CD4-positive, alpha-beta T cell treated with Interleukin-4 for 1 hour (primary cell): ENCODE measurements around the gene GLIPR1.
A peak's percentile ranks its signal among the peaks of the same experiment; 100 is the strongest.
"Not testable (repeated sequence)": the region's sequence is repeated elsewhere in the genome, so short reads cannot be mapped to it uniquely, and the experiment has no call there.

Experiments used
- DNase-seq, 2 donors: peaks; one replicate each; pipeline ENCODE4 v3.0.0-alpha.2; 2020 to 2022

The GLIPR1 gene

DNA sequence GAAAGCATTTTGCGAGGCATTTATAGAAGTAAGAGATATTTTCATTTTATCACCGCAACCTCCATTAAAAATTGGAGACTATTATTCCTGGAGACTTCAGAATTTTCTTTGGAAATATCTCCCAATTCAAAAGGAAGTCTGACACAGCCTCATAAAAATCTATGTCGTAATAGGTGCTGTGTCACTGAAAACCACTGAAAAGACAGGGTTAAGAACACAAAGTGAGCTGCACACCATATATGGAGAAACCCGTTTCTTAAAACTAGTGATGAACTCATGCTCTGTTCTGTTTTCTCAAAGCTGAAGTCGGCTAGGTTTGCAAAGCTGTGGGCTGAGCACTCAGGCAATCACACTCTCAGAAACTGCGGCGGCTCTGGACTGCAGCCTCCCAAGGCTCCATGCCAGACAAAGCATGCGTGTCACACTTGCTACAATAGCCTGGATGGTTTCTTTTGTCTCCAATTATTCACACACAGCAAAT is at the start of gene GLIPR1:
TSS of gene GLIPR1 (plus strand) at position 287 of the 481 bp plus-strand sequence. CDS start at position 413, 126 bp downstream.
- peak; percentile 83 to 91 for DNase-seq

DNA sequence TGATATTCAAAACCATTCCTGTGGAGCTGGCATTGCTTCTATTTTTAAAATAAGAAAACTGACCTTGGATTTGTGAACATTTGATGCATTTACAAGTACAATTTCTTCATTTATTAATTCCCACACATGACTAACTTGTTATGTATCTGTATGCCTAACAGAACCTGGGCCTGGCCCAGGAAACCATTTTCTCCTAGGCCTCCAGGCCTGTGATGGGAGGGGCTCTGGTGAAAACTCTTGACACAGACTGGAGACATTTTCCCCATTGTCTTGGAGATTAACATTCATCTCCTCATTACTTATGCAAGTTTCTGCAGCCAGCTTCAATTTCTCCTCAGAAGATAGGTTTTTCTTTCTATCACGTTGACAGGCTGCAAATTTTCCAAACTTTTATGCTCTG is 47.6 kb upstream of the GLIPR1 start:
- DNase-seq, result no peak

DNA sequence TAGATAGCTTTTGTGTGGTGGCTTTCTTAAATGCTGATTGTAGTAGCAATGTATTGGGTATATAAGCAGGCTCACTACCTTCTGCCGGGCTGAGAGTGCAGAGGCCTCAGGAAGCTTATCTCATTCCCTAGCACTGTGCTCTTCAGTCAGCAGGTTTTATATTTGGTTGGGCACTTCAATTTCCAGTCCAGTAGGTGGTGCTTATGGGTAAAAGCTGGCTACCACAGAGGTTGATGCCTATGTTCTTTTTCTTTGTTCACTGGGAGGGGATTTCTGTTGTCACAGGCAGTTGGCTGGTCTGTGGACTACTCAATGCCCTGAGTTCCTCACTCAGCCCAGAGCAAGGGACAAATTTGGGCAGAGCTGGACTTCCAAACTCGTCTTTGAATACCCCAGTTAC is 43.0 kb upstream of the GLIPR1 start:
- DNase-seq, result peak; percentile 41 to 71

DNA sequence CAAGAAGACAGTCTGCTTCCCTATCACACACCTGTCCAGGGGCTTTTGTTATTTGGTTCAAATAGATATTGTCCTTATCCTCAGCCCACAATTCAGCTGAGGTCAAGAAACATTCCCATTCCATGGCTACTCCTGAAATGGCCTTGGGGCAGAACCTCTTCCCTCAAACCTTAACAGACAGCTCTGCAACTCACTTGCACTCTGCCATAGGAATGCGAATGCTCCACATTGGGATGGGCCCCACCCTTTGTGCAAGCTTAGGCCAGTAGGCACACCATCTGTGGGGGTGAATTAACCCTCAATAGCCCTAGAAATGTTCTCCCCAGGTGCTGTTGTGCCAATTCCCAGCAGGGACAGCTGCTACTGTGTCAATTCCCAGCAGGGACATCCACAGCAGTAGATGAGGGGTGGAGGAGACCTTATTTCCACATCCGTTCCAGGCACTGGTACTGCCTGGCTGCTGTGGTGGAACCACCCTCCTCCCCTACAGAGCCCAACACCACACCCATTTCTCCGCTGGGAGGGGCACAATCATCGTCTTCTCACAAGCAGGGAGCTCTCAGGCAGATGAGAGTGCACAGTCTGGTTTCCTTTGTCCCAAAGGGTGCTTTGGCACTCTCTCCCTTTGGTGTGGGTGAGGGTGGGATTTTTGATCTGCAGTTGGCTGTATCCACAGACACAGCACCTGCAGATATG is 42.3 kb upstream of the GLIPR1 start:
- DNase-seq, result peak in 1 of 2 donors; percentile 18

DNA sequence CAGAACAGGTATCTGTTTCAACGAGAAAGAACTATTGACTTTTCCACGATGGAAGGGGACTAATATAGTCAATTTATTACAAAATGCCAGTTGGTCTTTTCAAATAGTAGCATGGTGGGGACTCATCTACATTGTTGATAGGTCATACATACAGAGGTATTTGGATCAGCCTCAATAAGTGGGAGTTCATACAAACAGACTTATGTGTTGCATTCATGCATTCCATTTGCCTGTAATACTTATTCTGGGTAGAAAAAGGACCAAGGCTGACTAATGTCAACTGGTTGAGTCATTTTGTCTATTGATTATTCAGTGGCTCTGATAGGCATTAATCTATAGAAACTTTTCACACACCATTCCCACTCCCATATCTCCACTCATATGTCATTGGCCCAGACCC is 41.5 kb upstream of the GLIPR1 start:
- DNase-seq, result no peak

DNA sequence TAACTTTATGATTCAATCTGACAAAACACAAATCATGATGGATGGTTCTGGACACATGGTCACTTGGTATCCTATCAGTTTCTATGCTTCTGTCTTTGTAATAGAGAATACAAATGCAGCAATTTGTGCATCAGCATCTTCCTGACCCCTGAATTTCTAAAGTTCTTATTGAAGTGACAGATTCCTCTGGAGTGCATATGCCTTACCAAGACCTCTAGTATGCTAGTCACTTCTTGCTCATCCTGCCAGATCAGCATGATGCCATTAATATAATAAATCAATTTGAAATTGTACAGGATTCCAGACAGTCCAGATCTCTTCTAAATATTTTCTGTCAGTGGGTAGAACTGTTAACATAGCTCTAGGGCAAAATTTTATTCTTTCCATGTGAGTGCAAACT is 40.6 kb upstream of the GLIPR1 start:
- no peak for DNase-seq

DNA sequence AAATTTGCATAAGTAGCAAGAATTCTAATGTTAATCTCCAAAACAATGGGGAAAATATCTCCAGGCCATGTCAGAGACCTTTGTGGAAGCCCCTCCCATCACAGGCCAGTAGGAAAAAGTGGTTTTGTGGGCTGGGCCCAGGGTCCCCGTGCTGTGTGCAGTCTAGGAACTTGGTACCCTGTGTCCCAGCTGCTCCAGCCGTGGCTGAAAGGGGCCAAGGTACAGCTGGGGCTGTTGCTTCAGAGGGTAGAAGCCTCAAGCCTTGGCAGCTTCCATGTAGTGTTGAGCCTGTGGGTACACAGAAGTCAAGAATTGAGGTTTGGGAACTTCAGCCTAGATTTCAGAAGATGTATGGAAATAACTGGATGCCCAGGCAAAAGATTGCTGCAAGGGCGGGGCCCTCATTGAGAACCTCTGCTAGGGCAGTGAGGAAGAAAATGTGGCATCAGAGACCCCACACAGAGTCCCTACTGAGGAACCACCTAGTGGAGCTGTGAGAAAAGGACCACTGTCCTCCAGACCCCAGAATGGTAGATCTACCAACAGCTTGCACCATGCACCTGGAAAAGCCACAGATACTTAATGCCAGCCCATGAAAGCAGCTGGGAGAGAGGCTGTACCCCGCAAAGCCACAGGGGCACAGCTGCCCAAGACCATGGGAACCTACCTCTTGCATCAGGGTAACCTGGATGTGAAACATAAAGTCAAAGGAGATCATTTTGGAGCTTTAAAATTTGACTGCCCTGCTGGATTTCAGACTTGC is 38.7 kb upstream of the GLIPR1 start:
- DNase-seq, result not testable (repeated sequence)

DNA sequence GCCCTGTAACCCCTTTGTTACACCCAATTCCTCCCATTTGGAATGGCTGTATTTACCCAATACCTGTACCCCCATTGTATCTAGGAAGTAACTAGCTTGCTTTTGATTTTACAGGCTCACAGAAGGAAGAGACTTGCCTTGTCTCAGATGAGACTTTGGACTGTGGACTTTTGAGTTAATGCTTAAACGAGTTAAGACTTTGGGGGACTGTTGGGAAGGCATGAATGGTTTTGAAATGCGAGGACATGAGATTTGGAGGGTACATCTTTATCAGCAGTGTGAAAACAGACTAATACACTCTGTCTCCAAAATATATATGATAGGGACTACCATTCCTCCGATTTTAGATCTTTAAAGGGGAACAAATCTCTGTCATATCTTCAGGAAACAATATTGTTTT is 38.1 kb upstream of the GLIPR1 start:
- not testable (repeated sequence) for DNase-seq

DNA sequence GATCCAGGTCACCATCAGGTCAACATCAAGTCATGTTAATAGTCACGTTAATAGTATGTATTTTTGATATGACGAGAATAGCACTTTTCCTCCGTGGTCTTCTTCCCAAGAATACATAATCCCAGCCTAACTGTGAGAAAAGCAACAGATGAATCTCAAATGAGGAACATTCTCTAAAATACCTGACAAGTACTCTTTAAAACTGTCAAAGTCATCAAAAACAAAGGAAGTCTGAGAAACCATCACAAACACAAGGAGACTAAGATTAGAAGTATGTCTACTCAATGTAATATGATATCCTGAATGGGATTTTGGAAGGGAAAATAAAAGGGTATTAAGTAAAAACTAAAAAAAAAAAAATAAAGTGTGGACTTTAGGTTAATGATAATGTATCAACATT is 36.8 kb upstream of the GLIPR1 start:
- DNase-seq, result no peak

DNA sequence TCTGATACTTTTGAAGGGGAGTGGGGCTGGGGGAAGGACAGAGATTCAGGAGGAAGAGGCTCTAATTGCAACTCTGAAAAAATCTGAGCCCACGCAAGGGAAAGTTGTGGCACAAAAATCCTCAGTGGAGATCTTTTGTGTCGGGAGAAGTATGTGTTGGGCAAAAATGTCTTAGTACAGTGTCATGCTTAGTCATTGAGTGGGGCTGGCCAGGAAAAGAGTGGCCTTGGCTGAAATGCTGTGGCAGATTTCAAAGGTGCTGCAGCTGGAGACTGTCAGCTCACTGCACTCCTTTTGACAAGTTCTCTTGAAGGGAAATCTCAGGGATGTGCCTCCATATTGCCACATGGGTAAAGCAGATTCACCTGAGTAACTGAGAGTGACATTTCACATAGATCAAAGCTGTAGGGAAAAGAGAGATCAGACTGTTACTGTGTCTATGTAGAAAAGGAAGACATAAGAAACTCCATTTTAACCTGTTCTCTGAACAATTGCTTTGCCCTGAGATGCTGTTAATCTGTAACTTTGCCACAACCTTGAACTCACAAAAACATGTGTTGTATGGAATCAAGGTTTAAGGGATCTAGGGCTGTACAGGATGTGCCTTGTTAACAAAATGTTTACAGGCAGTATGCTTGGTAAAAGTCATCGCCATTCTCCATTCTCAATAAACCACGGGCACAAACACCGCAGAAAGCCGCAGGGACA is 36.0 kb upstream of the GLIPR1 start:
- no peak for DNase-seq

DNA sequence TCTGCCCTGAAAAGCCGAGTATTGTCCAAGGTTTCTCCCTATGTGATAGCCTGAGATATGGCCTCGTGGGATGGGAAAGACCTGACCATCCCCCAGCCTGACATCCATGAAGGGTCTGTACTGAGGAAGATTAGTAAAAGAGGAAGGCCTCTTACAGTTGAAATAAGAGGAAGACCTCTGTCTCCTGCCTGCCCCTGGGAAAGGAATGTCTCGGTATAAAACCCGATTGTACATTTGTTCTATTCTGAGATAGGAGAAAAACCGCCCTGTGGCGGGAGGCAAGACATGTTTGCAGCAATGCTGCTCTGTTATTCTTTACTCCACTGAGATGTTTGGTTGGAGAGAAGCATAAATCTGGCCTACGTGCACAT is 35.4 kb upstream of the GLIPR1 start:
- DNase-seq, result not testable (repeated sequence)

DNA sequence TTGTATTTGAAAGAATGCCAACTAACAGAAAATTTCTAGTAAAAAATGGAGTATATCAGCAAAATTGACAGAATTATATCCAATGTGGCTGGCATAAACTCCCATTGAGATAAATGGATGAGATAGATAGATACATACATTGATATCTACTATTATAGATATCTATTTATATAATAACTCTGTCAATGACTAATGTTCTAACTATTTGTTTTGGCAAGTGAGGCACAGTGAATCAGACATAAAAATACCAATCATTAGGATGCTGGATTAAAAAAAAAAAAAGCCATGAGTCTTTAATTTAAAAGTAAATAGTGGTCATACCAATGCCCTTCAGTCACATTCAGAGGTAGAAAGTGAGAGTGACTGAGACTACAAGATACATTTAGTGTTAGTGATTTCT is 33.7 kb upstream of the GLIPR1 start:
- no peak for DNase-seq

DNA sequence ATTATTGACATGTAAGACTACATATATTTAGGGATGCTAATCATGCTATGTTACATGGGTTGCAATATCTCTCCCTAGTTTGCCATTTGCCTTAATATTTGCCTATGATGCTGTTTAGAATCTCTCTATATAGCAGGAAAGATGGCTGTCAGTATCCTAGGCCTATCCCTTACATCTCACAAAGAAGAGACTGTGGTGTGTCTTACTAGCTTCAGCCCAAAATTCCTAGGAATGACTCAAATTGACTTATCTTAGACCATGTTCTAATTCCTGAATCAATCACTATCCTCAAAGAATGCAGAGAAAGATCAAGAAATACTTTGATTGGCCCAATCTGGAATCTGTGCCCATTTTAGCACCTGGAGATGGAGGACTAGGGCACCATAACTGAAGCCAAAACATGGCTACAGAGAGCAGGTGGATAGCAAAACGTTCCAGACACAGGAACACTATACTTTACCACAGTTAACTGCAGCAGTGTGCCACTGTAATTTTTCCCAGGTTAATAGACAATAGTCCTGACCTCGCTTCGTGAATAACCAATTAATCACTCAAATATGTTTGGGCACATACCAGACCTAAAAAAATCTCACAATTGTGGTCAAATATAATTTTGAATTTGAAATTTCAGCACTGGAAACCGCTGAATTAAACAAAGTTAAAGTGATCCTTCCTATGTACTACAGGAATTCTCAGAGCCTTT is 32.7 kb upstream of the GLIPR1 start:
- no peak for DNase-seq

DNA sequence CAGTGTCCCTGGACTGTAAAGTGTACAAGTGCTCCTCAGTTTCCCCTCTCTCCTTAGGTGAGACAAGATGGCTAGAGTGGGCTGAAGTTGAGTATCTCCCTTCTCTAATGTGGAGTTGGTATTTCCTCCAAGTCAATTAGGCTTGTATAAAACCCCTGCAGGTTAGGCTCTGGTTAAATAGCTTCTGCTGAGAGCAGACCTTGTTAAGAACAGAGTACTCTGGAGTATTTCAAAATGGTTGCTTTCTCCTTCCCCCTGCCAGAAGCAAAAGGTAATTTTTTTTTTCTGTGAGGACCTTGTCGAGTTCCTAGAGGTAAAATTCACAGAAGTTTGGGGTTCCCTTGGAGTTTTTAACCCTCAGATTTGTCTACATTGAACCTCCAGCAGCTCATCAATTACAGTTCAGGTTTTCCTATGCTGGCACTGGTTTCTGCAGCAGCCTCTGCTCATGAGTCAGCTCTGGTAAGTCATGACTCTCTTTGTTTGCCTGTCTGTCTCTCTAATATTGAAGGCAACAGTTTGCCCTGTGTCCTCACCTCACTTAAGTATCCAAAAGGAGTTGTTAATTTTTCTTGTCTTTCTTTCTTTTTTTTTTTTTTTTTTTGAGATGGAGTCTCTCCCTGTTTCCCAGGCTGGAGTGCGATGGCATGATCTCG is 27.8 kb upstream of the GLIPR1 start:
- no peak for DNase-seq

DNA sequence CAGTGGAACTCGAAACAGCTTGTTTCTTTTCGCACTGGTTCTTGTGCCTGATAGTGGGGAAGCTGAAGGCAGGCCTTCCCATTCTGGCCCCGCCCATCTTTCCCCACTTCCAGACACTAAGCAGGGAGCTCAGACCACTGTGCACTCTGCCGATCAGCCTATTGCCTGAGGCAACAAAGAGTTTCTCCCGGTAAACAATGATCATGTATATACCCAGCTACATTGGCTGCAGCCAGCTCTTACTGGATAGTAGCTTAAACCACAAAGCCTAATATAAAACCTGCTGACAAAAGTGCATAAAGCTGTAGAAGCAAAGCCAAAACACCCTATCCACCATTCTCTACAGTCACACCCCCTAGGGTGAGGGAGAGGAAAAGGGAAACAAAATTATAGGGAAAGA is 24.7 kb upstream of the GLIPR1 start:
- DNase-seq, result no peak

DNA sequence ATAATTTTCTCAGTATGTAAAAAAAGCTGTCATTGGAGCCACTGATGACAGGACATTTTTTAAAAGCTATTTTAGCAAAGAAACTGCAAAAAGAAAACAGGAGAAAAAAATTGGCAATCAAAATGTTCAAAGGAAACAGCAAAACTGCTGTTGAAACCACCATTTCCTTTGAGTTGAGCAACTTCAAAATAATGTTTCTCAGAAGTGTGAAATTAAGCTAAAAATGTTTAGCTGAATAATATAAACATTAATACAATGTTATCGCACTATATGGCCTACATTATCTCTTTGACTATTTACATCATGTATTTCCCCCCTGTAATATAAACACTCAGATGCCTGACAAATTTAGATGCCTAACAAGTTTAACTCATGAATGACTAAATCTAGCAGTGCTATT is 23.4 kb upstream of the GLIPR1 start:
- peak in 1 of 2 donors; percentile 46 for DNase-seq

DNA sequence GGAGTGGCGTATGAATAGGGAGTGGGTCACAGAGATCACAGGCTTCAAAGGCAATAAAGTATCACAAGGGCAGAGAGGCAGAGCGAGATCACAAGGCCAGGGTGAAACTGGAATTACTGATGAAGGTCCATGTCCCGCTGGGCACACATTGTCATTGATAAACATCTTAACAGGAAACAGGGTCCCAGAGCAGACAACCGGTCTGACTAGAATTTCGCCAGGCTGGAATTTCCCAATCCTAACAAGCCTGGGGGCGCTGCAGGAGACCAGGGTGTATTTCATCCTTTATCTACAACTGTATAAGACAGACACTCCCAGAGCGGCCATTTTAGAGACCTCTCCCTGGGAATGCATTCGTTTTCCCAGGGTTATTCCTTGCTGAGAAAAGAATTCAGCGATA is 22.7 kb upstream of the GLIPR1 start:
- not testable (repeated sequence) for DNase-seq

DNA sequence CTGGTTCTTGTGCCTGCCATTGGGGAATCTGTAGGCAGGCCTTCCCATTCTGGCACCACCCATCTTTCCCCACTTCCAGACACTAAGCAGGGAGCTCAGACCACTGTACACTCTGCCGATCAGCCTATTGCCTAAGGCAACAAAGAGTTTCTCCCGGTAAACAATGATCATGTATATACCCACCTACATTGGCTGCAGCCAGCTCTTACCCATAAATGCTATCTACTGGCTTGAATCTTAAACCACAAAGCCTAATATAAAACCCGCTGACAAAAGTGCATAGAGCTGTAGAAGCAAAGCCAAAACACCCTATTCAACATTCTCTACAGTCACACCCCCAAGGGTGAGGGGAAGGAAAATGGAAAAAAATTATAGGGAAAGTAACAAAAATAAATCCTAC is 20.8 kb upstream of the GLIPR1 start:
- DNase-seq, result no peak

DNA sequence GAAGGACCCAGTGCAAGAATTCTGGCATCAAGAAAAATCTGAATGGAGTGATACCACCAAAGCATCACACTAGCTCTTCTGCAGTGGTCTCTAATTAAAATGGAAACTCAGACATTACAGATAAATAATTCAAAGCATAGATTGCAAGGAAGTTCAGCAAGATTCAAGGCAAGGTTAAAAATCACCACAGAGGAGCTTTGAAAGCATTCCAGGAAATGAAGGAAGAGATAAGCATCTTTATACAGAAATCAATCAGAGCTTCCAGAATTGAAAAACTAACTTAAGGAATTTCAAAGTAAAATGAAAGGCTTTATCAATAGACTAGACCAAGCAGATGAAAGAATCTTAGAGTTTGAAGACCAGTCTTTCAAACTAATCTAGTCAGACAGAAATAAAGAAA is 20.4 kb upstream of the GLIPR1 start:
- DNase-seq, result no peak

DNA sequence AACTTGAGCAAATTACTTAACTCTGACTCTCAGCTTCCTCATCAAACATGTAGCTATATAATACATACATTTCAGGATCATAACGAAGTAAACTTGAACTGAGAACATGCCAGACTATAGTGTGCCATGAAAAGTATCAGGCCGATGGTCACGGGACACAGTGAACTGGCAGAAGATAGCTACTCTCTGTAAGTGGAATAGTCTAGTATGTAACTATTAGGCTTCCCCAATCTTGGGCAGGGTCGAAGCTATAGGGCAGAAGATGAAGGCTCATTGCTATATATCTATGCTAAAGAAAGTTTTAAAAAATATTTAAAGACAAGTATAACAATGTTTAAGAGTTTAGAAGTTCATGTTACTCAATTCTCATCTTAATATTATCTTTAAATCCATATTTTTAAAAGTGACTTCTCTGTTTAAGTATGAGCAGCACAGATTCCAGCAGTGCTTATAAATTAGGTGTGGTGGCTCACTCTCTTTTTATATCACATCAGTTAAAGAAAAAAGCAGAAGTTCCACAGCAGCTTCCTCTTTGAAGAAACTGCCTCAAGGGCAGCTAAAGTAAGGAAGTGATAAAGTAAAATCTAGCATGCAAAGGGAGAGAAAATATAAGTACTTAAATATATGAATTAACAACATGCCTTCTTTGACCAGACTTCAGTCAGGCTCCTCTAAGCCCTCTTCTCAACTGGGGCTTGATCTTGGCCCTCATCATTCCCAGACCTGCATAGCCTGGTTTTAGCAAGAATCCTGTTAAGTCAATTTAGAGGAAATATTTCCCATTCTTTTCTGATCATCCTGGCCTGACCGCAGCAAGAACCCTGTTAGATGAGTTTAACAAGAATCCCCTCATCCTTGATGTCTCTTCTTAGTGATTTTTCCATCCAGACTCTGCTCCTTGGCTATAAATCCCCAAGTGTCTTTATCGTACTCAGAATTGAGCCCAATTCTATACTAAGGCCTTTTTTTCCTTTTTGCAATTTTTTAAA is 8.4 kb upstream of the GLIPR1 start:
- no peak for DNase-seq

DNA sequence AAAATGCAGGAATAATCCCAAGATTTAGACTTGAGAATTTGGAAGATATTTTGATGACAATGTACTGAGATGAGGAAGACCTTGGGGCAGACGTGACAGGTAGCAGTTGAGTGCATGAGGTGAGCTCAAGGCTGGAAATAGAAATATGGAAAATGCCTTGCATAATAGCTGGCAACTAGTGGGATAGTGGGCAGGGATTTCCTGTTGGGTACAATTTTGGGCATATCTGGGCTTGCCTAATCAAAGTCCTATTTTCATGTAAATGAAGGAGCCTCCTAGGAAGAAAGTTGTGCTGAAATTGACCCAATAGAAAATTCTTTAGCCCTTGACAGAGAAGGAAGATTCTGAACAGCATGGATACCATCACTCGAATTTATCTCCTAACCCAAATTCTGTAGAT is 6.4 kb upstream of the GLIPR1 start:
- no peak for DNase-seq
